ENCODE results near the gene PRKCH. TPM values are rescaled to one million over a fixed set of nuclear protein-coding genes. Genes with fewer than 3 reads are reported as not detected.
A peak's percentile ranks its signal among the peaks of the same experiment; 100 is the strongest.

The PRKCH gene
- total and polyA plus RNA-seq, 2 donors from 2014 or later: 8.3 to 47.0 TPM

DNA sequence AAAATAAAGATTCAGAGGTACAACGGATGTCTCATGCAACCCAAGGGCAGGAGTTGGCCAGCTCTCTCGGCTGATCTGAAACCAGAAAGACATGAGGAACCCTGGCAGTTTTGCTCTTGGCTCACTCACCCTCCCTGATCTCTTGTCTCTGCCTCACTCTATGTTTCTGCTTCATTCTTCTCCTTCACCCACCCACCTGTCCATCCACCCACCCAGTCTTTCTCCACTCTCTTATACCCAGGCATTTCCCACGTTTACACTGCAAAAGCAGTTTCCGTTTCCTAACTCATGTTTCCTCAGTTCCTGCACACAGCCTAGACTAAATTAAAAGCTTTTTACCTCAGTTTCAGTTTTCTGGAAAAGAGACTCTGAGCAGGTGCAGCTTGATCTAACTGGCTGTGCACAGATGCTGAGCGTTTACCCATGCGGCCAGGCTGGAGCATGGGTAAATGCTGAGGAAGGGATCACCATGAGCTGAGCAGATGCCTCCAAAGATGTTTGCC lies 157.6 kb downstream of the PRKCH start:
- H3K27me3 ChIP-seq (ENCODE audit: control insufficient read depth, insufficient read depth, low read length): no peaks in the 10 kb centered on the region
- DNase-seq (no peak), FAIRE-seq (no peak)
- no peak overlapping the region for H3K4me3 ChIP-seq (ENCODE audit: low read length in 3 of 3)
- TF ChIP-seq CTCF (IDR thresholded peaks at IDR 0.05; ENCODE audit: borderline replicate concordance, extremely low read depth, insufficient read depth): no peak
- peaks cover 0 to 31% (median 27%) of the 10 kb centered on the region in 3 donors for H3K4me1 ChIP-seq (ENCODE audit: control insufficient read depth in 2 of 3, insufficient read depth in 2 of 3, low read depth in 1 of 3, low read length in 3 of 3)
- no peaks in the 10 kb centered on the region for H3K9me3 ChIP-seq (ENCODE audit: control insufficient read depth in 2 of 3, insufficient read depth in 1 of 3, low read length in 3 of 3)
- H3K27ac ChIP-seq (ENCODE audit: low read depth in 2 of 2, low read length in 2 of 2): peak overlapping the region; percentile 82 to 94
- no peaks in the 10 kb centered on the region for H3K36me3 ChIP-seq (ENCODE audit: control insufficient read depth in 2 of 3, insufficient read depth in 3 of 3, low read length in 3 of 3)
- intact Hi-C loops (cut with DNase I): no loop called here
- peak overlapping the region in 1 of 3 donors; percentile 4 for H3K9ac ChIP-seq (ENCODE audit: low read length in 3 of 3)

- peaks cover 0 to 31% (median 27%) of the 10 kb centered on the region in 3 donors for H3K4me1 ChIP-seq (ENCODE audit: control insufficient read depth in 2 of 3, insufficient read depth in 2 of 3, low read depth in 1 of 3, low read length in 3 of 3)
- no peak for TF ChIP-seq CTCF (IDR thresholded peaks at IDR 0.05; ENCODE audit: borderline replicate concordance, extremely low read depth, insufficient read depth)
- H3K27me3 ChIP-seq (ENCODE audit: control insufficient read depth, insufficient read depth, low read length): no peaks in the 10 kb centered on the region
- peak overlapping the region; percentile 48 to 66 for H3K27ac ChIP-seq (ENCODE audit: low read depth in 2 of 2, low read length in 2 of 2)
- H3K4me3 ChIP-seq (ENCODE audit: low read length in 3 of 3): no peak overlapping the region
- peak overlapping the region in 1 of 3 donors; percentile 4 for H3K9ac ChIP-seq (ENCODE audit: low read length in 3 of 3)
- no peaks in the 10 kb centered on the region for H3K9me3 ChIP-seq (ENCODE audit: control insufficient read depth in 2 of 3, insufficient read depth in 1 of 3, low read length in 3 of 3)
- intact Hi-C loops (cut with DNase I): loop anchor here (10.0 kb wide), 1 partner anchor 65 kb away; no protein-coding TSS in a partner anchor
- H3K36me3 ChIP-seq (ENCODE audit: control insufficient read depth in 2 of 3, insufficient read depth in 3 of 3, low read length in 3 of 3): no peaks in the 10 kb centered on the region
- peak in 3 of 5 donors; percentile 49 to 68 (median 65) for DNase-seq
- FAIRE-seq: no peak
These were observed 158.5 kb downstream of the PRKCH start for GRCh38 chr14:61479746-61480502.

DNA sequence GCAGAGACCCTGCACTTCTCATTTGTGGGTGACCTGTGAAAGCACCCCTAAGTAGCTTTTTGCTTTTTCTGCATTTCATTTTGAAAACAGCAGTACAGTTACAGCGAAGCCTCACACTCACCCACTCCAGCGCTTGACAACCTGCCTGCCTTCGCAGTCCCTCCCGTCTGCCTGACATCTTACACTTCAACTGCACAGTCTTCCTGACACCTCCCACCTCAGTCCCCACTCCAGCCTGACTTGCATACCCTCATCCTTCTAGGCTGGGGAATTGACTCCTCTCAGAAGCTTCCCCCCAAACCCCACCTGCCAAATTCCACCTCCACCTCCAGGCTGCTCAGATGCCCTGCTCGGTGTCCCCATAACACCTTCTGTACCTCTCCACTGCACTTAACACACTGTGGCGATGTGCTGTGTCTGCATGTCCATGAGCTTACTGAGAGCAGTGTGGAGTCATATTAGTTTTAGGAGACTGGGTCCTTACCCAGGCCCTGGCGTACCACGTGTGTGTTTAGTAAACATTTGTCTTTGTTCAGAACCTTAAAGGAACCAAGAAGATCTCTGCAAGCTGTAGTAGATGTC lies 159.4 kb downstream of the PRKCH start:
- H3K9ac ChIP-seq (ENCODE audit: low read length in 3 of 3): no peak overlapping the region
- no peak for TF ChIP-seq CTCF (IDR thresholded peaks at IDR 0.05; ENCODE audit: borderline replicate concordance, extremely low read depth, insufficient read depth)
- DNase-seq (no peak), FAIRE-seq (no peak)
- H3K4me3 ChIP-seq (ENCODE audit: low read length in 3 of 3): no peak overlapping the region
- H3K27me3 ChIP-seq (ENCODE audit: control insufficient read depth, insufficient read depth, low read length): no peaks in the 10 kb centered on the region
- H3K36me3 ChIP-seq (ENCODE audit: control insufficient read depth in 2 of 3, insufficient read depth in 3 of 3, low read length in 3 of 3): no peaks in the 10 kb centered on the region
- H3K27ac ChIP-seq (ENCODE audit: low read depth in 2 of 2, low read length in 2 of 2): no peak overlapping the region
- H3K9me3 ChIP-seq (ENCODE audit: control insufficient read depth in 2 of 3, insufficient read depth in 1 of 3, low read length in 3 of 3): no peaks in the 10 kb centered on the region
- peaks cover 0 to 31% (median 27%) of the 10 kb centered on the region in 3 donors for H3K4me1 ChIP-seq (ENCODE audit: control insufficient read depth in 2 of 3, insufficient read depth in 2 of 3, low read depth in 1 of 3, low read length in 3 of 3)
- intact Hi-C loops (cut with DNase I): loop anchor here (10.0 kb wide), 1 partner anchor 64 kb away; no protein-coding TSS in a partner anchor

Data from kidney (tissue), 14 donors.